Cerebellar cortex (tissue), 1 donor: ENCODE data around the gene MITF.

Experiments
- DNase-seq: peaks from one replicate; pipeline ENCODE4 v3.0.0-alpha.2; 2015; ENCODE audit warnings: low spot score

The MITF gene

DNA sequence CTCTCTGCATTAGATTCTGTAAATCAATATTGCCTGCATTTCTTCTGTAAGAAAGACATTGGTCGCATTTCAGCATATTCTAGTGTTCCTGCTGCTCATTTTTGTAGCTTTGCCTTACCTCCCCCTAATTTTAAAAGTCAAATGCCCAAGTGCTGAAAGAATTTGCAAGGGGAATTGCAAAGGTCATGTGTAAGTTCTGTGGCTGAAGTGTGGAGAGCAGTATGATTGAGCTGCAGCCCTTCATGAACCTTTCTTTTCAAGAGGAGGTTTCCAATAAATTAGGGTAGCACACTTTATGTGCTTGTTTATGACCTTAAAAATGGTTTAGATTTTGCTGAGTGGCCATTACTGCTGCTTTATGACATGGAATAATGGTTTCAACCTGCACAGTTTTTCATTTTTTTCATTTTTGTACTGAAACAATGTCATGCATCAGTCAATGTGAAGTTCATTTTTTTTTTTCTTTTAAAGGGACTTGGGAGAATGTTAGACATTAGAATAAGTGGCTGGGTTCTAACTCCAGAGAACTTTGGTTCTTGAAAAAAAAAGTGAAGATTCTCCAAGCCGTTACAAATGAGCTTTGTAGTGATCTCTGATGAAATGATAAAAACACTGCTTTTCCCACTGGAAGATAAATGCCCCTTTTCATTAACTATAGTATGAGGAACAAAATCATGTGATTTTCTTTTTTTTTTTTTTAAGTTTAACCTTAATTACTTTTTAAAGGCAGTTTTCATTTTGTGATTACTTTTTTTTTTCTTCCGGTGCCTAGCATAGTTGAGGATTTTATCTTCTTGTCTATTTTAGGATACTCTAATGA is 99.6 kb downstream of the MITF start:
- DNase-seq: no peak

GRCh38 chr3:69842351-69842750 is 103.1 kb downstream of the MITF start:
- no peak for DNase-seq

DNA sequence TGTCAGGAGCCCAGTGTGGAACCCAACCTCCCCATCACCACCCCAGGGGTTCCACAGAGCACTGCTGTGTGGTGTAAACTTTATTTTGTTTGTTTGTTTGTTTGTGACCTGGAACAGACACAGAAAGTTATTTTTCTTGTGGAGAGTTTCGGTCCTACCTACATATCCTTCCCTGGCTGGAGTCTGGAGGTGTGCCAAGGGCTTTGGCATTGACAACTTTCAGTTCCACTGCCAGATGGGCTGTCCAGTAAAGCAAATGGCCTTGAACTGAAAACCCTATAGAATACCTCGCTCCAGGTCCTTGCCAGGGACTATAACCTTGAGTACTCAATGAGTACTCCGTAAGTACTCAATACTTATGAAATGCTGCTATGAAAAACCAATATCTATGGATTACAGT is 103.5 kb downstream of the MITF start:
- no peak for DNase-seq

DNA sequence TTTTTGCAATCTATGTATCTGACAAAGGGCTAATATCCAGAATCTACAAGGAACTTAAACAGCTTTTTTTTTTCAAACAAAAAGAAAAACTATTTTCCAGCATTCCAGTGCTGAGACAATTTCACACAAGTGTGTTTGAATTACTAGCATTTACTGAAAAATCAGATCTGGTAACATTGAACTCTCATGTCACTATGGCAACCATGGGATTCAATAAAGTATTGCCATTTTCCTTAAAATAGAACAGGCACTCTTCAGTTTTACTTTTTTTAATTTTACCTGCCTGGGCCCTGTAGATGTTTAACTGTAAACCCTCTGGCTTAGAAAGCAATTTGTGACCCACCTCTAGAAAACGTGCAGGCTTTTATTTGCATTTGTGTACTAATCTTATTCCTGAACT is 105.4 kb downstream of the MITF start:
- no peak for DNase-seq

- no peak for DNase-seq
Observed at GRCh38 chr3:69847303-69847702, 108.0 kb downstream of the MITF start.

GRCh38 chr3:69848113-69848512 is 108.8 kb downstream of the MITF start:
- no peak for DNase-seq

- no peak for DNase-seq
Observed at GRCh38 chr3:69850849-69851248, 111.6 kb downstream of the MITF start.

DNA sequence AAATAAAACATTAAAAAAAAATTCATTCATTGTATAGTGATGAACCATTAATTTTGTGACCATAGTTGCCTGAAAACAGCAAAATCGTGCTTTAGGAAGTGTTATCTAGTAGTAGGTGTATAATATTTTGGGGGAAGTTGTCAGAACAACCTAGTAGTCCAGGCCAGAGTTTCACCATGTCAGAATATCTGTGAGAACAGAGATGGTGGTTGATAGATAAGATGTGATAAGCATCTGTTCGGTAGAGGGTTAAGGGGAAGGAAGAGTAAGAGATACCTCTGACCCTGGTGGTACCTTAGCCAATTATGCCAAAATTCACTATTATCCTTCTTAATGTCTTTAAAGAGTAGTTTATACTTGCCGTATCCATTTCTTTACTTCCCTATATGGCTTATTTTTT is 113.8 kb downstream of the MITF start:
- DNase-seq: no peak

DNA sequence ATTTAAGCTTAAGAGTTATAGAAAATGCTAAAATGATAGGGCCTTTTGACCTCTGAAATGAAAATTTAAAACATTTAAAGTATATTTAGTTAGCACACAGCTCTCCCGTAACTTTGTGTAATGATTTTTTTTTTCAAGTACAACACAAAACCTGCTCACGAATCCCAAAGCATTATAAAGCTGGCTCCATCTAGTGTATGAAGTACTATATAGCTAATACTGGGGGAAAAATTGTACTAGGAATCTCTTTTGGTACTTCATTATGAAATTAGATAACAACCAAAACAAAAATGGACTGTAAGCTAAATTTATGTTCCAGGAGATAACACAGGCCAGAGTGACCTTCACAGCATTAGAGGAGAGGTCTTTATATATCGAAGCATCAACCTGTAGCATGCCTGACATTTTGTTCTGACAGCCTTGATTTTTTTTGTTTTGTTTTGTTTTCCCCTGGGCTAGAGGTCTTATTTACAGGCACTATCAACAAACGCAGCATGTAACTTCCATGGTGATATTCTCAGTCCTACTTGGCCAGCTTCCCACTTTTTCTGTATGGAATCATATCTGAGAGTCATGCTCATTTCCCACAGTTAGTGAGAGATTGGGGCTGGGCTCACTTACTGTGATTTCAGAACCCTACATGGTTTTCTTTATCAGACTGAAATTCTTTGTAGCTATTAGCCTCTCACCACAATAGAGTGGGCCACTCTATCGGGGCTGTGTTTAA is 116.3 kb downstream of the MITF start:
- DNase-seq: peak; percentile 48

DNA sequence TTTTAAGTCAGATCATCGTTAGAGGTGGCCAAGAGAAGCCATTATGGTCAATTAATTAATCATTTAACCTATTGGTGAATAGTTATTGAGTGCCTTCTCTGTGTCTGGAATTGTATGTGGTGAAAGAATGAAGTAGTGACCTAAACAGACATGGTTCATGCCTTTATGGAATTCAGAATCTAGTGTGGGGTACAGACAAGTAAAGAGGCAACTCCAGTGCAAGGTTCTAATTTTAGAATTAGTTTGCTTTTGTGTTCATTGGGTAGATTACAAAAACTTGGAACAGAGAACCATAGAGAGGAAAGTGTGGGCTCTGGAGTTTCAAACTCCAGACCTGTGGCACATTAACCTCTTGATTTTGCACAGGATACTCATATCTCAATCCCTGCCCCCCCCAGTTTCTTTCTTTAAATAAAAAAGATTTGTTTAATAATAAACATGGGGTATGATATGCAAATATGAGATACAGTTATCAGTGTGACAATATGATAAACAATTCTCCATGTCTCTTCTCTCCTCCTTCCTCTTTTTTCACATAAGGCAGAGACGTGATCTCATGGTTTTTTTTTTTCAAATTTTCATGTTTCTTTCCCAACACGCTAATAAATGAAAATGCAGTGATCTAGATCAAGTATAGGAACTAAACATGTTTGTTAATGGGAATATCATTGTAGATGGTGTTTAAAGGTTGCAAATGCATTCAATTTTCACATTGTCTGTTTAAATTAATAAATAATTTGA is 117.9 kb downstream of the MITF start:
- no peak for DNase-seq

GRCh38 chr3:69861556-69861955 is 122.3 kb downstream of the MITF start:
- no peak for DNase-seq

DNA sequence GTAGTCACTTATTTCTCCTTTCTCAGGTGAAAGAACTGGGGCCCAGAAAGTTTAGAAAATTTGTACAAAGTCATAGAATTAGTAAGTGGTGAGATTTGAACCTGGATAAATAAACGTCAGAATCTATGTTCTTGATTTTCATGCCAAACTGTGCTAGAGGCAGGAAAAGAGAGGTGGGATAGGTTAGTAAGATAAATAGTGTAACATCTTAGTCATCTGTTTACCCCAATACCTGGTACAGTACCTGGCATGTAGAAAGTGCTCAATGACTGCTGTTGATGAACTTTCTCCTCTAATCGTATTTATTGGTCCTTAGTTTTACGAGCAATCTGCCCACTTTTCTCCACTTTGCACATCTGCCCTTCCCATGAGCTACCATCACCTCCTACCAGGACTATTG is 124.9 kb downstream of the MITF start:
- no peak for DNase-seq

GRCh38 chr3:69864766-69865165 is 125.5 kb downstream of the MITF start:
- DNase-seq: no peak

DNA sequence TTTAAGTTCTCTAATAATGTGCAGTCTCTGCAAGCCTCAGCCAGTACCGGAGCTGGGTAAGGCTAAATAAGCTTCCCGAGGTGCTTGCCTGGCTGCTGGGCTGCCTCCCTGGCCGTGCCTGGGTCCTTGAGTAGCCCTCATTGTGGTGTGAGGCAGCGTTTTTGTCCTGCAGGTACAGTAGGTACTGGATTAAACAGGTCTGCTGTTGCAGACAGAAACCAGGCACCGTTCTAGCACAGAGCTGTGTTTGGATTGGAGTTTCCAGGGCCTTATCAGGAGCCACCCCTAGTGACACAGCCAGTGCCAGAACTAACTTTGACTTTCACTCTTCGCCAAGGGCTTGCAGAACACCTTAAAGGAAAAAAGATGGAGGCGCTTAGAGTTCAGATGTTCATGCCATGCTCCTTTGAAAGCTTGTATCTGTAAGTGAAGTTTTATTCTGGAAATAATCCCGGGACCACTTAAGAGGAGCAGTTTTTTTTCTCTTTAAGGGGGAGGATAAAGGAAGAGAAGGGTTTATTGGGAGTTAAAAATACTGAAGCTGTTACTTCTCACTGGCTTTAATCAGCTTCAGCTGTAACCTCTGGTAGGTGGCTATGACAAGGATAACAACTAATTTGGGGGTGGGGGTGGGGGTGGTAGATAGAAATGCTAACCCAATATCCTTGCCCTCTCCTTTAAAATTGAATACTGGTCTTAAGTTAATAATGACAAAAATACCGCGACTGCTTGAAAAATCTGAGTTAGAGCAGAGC is 126.8 kb downstream of the MITF start:
- DNase-seq: peak; percentile 60

- DNase-seq: no peak
Observed at GRCh38 chr3:69866988-69867720, 127.9 kb downstream of the MITF start.

DNA sequence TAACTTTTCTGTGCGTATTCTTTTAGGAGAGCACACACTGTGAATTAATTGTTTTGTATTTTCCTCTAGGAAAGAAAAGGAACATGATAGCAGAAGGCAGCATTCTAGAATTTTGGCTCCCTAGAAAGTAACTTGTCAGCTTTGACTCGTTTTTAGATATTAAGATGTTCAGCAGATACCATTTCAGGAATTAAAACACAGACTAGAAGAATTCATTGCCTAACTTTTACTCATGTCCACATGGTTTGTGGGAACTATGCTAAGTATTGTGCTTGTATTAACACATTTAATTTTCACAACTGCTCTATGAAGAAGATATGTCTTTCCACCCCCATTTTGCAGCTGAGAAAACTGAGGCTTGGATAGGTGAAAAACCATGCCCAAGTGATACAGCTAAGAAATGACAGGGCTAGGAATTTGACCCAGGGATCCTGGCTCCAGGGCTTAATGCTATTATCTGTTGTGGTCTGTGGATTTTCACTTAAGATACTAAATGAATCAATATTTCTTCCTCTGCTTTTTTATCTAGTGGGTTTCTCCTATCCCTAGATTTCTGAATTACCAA is 128.8 kb downstream of the MITF start:
- no peak for DNase-seq

DNA sequence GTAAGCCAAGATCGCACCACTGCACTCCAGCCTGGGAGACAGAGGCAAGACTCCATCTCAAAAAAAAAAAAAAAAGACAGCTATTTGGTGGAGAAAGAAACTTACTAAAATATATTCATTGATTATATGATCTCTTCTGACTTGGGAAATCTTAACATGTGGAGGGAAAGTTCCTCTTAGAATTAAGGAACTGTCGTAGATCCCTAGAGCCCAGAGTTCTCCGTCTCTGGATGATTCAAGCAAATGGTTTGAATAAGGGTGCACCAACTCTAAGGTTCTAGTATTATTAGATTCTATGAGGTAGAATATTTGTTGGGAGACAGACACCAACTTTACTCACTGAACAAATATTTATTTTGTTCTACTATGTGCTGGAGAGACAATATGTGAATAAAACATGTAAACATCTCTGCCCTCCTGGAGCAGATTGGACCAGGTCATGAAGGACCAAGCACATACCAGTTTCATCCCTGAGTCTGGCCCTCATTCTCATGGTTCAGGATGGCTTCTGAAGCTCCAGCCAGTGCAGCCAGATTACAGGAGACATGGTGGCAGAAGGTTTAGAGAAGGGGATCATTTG is 129.7 kb downstream of the MITF start:
- DNase-seq: no peak

DNA sequence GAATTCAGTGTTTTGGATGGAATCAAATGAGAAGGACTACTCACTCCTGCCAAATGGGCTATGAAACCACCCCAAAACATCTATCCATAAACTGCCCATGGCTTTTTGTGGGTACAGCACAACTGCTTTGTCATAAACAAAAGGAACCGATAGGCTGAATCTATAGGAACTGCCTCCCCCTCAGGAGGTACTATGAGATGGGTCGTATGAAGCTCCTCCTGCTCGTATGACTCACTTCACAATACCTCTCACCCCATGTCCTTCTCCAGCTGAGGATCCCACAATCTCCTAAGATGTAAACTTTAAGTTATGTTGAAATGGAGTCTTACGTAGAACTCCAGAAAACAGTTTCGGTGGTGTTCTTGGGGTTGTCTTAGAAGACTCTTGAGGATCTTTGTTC is 130.4 kb downstream of the MITF start:
- DNase-seq: no peak

GRCh38 chr3:69871251-69871650 is 132.0 kb downstream of the MITF start:
- DNase-seq: no peak

- no peak for DNase-seq
Observed at GRCh38 chr3:69871868-69872267, 132.6 kb downstream of the MITF start.
